ENCODE data around the gene STRA6.

- TF ChIP-seq CTCF (conservative IDR thresholded peaks at IDR 0.05; ENCODE audit: low read length) = no peak
- TF ChIP-seq EZH2phosphoT487 (IDR thresholded peaks at IDR 0.05; ENCODE audit: borderline replicate concordance) = no peak
These were observed 10.8 kb downstream of the STRA6 start for GRCh38 chr15:74191798-74192197.
